Measurements from ENCODE around the gene TPRX2. TPM values are rescaled to one million over a fixed set of nuclear protein-coding genes. Genes with fewer than 3 reads are reported as not detected.

TPRX2 gene
- total and polyA plus RNA-seq, 9 donors, result not detected

GRCh38 chr19:47832723-47833122, 26.3 kb upstream of the TPRX2 start:
- H3K4me3 ChIP-seq, result no peak overlapping the region
- no peaks in the 10 kb centered on the region for H3K36me3 ChIP-seq
- no peaks in the 10 kb centered on the region for H3K27me3 ChIP-seq
- no peaks in the 10 kb centered on the region for H3K9me3 ChIP-seq
- 80 to 92% (median 89%) methylated on average over 4 of the region's 4 CpGs for WGBS, 3 donors
- intact Hi-C loops (cut with DNase I), result no loop called here
- H3K27ac ChIP-seq, result no peak overlapping the region
- DNase-seq, result no peak
- H3K4me1 ChIP-seq (ENCODE audit: insufficient read depth), result no peaks in the 10 kb centered on the region
- TF ChIP-seq, protein P1, sequence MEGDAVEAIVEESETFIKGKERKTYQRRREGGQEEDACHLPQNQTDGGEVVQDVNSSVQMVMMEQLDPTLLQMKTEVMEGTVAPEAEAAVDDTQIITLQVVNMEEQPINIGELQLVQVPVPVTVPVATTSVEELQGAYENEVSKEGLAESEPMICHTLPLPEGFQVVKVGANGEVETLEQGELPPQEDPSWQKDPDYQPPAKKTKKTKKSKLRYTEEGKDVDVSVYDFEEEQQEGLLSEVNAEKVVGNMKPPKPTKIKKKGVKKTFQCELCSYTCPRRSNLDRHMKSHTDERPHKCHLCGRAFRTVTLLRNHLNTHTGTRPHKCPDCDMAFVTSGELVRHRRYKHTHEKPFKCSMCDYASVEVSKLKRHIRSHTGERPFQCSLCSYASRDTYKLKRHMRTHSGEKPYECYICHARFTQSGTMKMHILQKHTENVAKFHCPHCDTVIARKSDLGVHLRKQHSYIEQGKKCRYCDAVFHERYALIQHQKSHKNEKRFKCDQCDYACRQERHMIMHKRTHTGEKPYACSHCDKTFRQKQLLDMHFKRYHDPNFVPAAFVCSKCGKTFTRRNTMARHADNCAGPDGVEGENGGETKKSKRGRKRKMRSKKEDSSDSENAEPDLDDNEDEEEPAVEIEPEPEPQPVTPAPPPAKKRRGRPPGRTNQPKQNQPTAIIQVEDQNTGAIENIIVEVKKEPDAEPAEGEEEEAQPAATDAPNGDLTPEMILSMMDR (IDR thresholded peaks at IDR 0.05), result no peak
- TF ChIP-seq EP300 (IDR thresholded peaks at IDR 0.05), result no peak
- TF ChIP-seq POLR2A (IDR thresholded peaks at IDR 0.05), result no peak

DNA sequence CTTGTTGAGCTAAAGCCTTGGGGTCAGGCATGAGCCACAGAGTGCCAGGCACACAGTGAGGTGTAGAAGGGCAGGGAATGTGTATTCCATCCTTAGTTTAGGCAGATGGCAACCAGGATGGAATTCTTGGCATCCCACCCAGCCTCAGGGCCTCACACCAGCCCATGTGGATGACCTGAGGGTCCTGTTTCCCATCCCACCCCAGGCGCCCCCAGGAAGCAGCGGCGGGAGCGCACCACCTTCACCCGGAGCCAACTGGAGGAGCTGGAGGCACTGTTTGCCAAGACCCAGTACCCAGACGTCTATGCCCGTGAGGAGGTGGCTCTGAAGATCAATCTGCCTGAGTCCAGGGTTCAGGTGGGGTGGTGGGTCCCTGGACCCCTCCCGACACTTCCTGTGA, 23.0 kb upstream of the TPRX2 start:
- Histone ChIP-seq H3K9me3 (no peaks in the 10 kb centered on the region), H3K4me1 (ENCODE audit: insufficient read depth) (no peaks in the 10 kb centered on the region), H3K4me3 (no peak overlapping the region), H3K27ac (no peak overlapping the region), H3K27me3 (no peaks in the 10 kb centered on the region), H3K36me3 (no peaks in the 10 kb centered on the region)
- intact Hi-C loops (cut with DNase I), result no loop called here
- no peak for DNase-seq
- no peak for TF ChIP-seq EP300 (IDR thresholded peaks at IDR 0.05)
- TF ChIP-seq, protein P1 (IDR thresholded peaks at IDR 0.05), result no peak
- TF ChIP-seq POLR2A (IDR thresholded peaks at IDR 0.05), result no peak
- WGBS, 3 donors, result 67 to 71% (median 69%) methylated on average over 8 of the region's 8 CpGs

- Histone ChIP-seq H3K9me3 (no peaks in the 10 kb centered on the region), H3K4me3 (no peak overlapping the region), H3K4me1 (ENCODE audit: insufficient read depth) (no peaks in the 10 kb centered on the region), H3K27ac (no peak overlapping the region), H3K36me3 (no peaks in the 10 kb centered on the region), H3K27me3 (no peaks in the 10 kb centered on the region)
- no peak for TF ChIP-seq EP300 (IDR thresholded peaks at IDR 0.05)
- no peak for TF ChIP-seq POLR2A (IDR thresholded peaks at IDR 0.05)
- TF ChIP-seq, protein P1 (IDR thresholded peaks at IDR 0.05), result no peak
- no peak for DNase-seq
- intact Hi-C loops (cut with DNase I), result no loop called here
- 51 to 62% (median 54%) methylated on average over 16 of the region's 16 CpGs for WGBS, 3 donors
Observed at GRCh38 chr19:47839411-47839810, 19.6 kb upstream of the TPRX2 start.

- H3K4me3 ChIP-seq, result no peak overlapping the region
- H3K27ac ChIP-seq, result no peak overlapping the region
- no peaks in the 10 kb centered on the region for H3K4me1 ChIP-seq (ENCODE audit: insufficient read depth)
- H3K27me3 ChIP-seq, result no peaks in the 10 kb centered on the region
- WGBS, 3 donors, result 5 to 16% (median 8%) methylated on average over 10 of the region's 10 CpGs
- intact Hi-C loops (cut with DNase I), result no loop called here
- TF ChIP-seq, protein P1 (IDR thresholded peaks at IDR 0.05), result no peak
- TF ChIP-seq POLR2A (IDR thresholded peaks at IDR 0.05), result no peak
- H3K9me3 ChIP-seq, result no peaks in the 10 kb centered on the region
- no peak for DNase-seq
- H3K36me3 ChIP-seq, result no peaks in the 10 kb centered on the region
Observed at GRCh38 chr19:47839913-47840312, 19.1 kb upstream of the TPRX2 start.

DNA sequence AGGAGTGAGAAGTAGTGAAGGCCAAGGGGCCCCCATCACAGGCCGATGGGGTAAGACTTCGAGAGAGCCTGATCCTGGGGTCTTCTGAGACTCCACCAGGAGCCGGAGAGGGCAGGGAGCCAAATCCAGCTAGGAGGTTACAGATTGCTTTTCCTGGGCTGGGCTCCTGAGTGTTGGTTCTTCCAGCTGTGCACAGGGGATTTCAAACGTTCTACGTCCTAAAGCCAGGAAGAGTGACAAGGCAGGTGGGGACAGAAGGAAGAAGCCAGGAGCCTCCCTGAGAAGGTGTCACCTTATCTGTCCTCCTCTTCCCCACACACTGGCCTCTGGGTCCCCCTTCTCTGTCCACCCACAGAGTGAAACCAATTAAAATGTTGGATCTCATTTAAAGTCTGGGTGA, 16.1 kb upstream of the TPRX2 start:
- Histone ChIP-seq H3K4me3 (no peak overlapping the region), H3K4me1 (ENCODE audit: insufficient read depth) (no peaks in the 10 kb centered on the region), H3K36me3 (no peaks in the 10 kb centered on the region), H3K27me3 (no peaks in the 10 kb centered on the region), H3K27ac (no peak overlapping the region), H3K9me3 (no peaks in the 10 kb centered on the region)
- intact Hi-C loops (cut with DNase I), result no loop called here
- TF ChIP-seq, protein P1 (IDR thresholded peaks at IDR 0.05), result no peak
- TF ChIP-seq EP300 (IDR thresholded peaks at IDR 0.05) (no peak), POLR2A (IDR thresholded peaks at IDR 0.05) (no peak)
- DNase-seq, result no peak
- 36 to 54% (median 39%) methylated on average over 5 of the region's 5 CpGs for WGBS, 3 donors
